Measurements from ENCODE around the gene RAD23A. TPM values are rescaled to one million over a fixed set of nuclear protein-coding genes. Genes with fewer than 3 reads are reported as not detected.
A peak's percentile ranks its signal among the peaks of the same experiment; 100 is the strongest.

RAD23A gene
- polyA plus RNA-seq, 1 donor = 137 TPM

- no peak for DNase-seq (ENCODE audit: low read depth)
Observed at GRCh38 chr19:12984683-12985048, 39.0 kb downstream of the RAD23A start.

GRCh38 chr19:12985049-12985776, 39.6 kb downstream of the RAD23A start:
- peak; percentile 56 for DNase-seq (ENCODE audit: low read depth)

GRCh38 chr19:12986726-12987125, 41.1 kb downstream of the RAD23A start:
- no peak for DNase-seq (ENCODE audit: low read depth)

GRCh38 chr19:12987190-12987589, 41.5 kb downstream of the RAD23A start:
- DNase-seq (ENCODE audit: low read depth) = no peak

- DNase-seq (ENCODE audit: low read depth) = no peak
Observed at GRCh38 chr19:12987781-12988180, 42.1 kb downstream of the RAD23A start.

GRCh38 chr19:12990431-12990830, 44.8 kb downstream of the RAD23A start:
- DNase-seq (ENCODE audit: low read depth) = no peak

GRCh38 chr19:12990853-12991252, 45.2 kb downstream of the RAD23A start:
- DNase-seq (ENCODE audit: low read depth) = no peak

GRCh38 chr19:12991296-12991695, 45.6 kb downstream of the RAD23A start:
- DNase-seq (ENCODE audit: low read depth) = no peak

GRCh38 chr19:12992729-12993128, 47.1 kb downstream of the RAD23A start:
- no peak for DNase-seq (ENCODE audit: low read depth)

GRCh38 chr19:12993562-12993961, 47.9 kb downstream of the RAD23A start:
- no peak for DNase-seq (ENCODE audit: low read depth)

- DNase-seq (ENCODE audit: low read depth) = no peak
Observed at GRCh38 chr19:12994701-12995595, 49.3 kb downstream of the RAD23A start, which contains the start of gene NFIX. TSS of gene NFIX (plus strand) at chr19:12995475. CDS start at chr19:12995838, 363 bp downstream.

- DNase-seq (ENCODE audit: low read depth) = no peak
Observed at GRCh38 chr19:12995596-12996405, 50.1 kb downstream of the RAD23A start.

- DNase-seq (ENCODE audit: low read depth) = no peak
Observed at GRCh38 chr19:12996406-12997094, 50.9 kb downstream of the RAD23A start.

- DNase-seq (ENCODE audit: low read depth) = no peak
Observed at GRCh38 chr19:12997179-12997966, 51.7 kb downstream of the RAD23A start.

GRCh38 chr19:12997967-12998940, 52.6 kb downstream of the RAD23A start:
- DNase-seq (ENCODE audit: low read depth) = no peak

- DNase-seq (ENCODE audit: low read depth) = no peak
Observed at GRCh38 chr19:13001166-13001501, 55.5 kb downstream of the RAD23A start.

- no peak for DNase-seq (ENCODE audit: low read depth)
Observed at GRCh38 chr19:13001502-13002165, 56.0 kb downstream of the RAD23A start.

GRCh38 chr19:13002166-13002898, 56.7 kb downstream of the RAD23A start:
- peak; percentile 85 for DNase-seq (ENCODE audit: low read depth)

All from forelimb muscle (tissue), 1 donor.